HFF-Myc (cell line): ENCODE measurements around the gene ARL13B.
"Not testable (repeated sequence)": the region's sequence is repeated elsewhere in the genome, so short reads cannot be mapped to it uniquely, and the experiment has no call there.

ENCODE experiments used
- DNase-seq: peaks from one replicate; pipeline ENCODE4 v3.0.0-alpha.2; 2011; ENCODE audit warnings: low read depth; ENCODE audit errors: extremely low read depth
- H3K4me3 ChIP-seq: replicated peaks from 2 replicates; pipeline ENCODE4 v1.5.1; 2011; ENCODE audit warnings: low read depth, mild to moderate bottlenecking, control low read depth, low read length
- TF ChIP-seq, protein P1 (sequence below): IDR thresholded peaks from 2 replicates; pipeline ENCODE4 v1.5.1; 2012; ENCODE audit warnings: mild to moderate bottlenecking, low read depth, low read length, control low read depth; ENCODE audit errors: missing control alignments

ARL13B gene

GRCh38 chr3:94066506-94067500 is 86.8 kb downstream of the ARL13B start:
- H3K4me3 ChIP-seq = no peak overlapping the region
- TF ChIP-seq, protein P1, sequence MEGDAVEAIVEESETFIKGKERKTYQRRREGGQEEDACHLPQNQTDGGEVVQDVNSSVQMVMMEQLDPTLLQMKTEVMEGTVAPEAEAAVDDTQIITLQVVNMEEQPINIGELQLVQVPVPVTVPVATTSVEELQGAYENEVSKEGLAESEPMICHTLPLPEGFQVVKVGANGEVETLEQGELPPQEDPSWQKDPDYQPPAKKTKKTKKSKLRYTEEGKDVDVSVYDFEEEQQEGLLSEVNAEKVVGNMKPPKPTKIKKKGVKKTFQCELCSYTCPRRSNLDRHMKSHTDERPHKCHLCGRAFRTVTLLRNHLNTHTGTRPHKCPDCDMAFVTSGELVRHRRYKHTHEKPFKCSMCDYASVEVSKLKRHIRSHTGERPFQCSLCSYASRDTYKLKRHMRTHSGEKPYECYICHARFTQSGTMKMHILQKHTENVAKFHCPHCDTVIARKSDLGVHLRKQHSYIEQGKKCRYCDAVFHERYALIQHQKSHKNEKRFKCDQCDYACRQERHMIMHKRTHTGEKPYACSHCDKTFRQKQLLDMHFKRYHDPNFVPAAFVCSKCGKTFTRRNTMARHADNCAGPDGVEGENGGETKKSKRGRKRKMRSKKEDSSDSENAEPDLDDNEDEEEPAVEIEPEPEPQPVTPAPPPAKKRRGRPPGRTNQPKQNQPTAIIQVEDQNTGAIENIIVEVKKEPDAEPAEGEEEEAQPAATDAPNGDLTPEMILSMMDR = no peak
- DNase-seq = no peak

DNA sequence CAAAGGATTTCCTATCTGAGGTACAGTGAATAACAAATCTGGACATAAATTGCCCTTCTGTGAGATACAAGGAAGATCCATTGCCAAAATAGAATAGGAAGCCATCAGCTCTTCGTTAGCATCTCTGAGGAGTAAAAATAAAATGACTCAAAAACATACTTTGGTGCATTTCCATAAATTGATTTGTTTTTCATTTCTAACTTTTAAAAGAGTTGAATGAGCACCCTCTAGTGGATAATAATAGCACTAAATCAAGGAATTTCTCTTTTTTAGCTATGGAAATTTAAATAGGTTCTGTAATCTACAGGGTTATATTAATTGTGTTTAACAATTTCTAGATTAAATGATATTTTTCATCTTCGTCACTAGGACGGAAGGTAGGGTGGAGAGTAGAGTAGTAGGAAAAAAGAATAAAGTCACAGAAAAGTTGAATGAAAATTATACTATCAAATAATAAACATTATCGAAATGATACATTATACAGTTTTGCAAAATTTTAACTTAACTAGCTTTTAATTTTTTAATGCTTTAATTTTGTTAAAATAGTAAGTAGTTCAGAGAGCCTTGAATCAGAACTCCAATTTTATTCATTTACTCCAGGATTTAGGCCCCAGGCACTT is 89.3 kb downstream of the ARL13B start:
- TF ChIP-seq, protein P1 = no peak
- DNase-seq = no peak
- H3K4me3 ChIP-seq = no peak overlapping the region

DNA sequence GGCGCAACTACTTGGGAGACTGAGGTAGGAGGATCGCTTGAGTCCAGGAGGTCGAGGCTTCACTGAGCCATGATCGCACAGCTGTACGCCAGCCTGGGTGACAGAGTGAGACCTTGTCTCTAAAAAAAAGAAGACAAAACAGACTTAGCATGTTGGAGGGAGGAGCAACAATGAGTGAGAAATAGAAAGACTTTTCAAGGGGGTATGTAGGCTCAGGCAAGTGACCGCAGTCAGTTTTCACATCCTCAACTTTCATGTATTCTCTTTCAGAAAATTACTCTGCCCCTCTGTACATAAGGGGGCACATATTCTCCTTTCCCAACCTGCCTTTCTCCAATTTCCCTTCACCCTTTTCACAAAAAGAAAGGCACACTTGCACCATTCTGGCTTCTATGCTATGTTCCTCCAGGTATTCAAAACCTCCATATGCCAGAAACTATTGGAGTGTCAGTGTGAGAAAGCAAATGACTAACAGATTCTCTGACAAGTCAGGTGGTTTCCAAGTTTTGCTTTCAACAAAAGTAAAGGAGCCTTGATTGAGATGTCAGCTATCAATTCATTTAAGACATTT is 90.5 kb downstream of the ARL13B start:
- no peak overlapping the region for H3K4me3 ChIP-seq
- DNase-seq = no peak
- TF ChIP-seq, protein P1 = no peak

DNA sequence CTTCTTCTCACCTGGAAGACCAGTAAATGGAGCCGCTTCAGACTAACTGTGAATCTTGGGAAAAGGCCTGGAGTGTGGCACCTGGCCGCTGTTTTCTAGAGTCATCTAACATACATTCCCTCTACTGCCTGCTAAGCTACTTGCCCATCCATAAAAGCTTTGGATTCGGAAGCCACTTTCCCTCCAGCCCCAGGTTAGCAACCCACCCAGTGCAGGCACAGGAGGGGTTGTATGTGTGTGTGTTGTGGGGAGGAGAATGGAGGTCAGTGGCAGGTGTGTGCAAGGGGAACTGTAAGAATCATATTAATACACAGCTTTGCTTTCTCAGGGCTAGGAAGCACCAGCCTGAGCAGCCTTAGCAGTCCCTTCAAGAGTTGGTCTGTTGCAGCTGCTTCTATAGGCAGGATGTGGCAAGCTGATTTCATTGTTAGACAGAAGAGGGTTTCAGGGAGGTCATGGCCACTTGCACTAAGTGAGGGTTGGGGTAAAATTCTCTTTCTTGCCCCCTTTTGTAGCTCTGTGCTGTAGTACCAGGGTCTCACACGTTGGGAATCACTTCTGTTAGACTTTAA is 91.8 kb downstream of the ARL13B start:
- no peak for DNase-seq
- TF ChIP-seq, protein P1 = no peak
- no peak overlapping the region for H3K4me3 ChIP-seq

DNA sequence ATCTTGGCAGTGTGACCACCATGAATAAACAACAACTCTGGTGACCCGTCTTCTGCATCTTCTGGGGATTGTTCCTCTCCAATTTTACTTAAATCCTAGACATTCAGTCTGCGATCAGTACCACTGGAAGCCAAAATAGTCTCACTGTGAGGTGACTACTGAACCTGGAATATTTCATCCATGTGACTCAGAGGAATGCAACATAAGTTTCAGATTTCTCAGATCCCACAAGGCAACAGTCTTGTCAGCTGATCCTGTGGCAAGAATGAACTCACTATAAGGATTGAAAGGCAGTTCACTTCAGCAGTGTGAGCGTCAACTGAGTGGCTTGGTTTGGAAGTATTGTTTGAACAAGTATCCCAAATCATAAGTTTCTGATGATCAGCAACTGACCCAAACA is 96.1 kb downstream of the ARL13B start:
- no peak for DNase-seq
- no peak overlapping the region for H3K4me3 ChIP-seq
- TF ChIP-seq, protein P1 = no peak

DNA sequence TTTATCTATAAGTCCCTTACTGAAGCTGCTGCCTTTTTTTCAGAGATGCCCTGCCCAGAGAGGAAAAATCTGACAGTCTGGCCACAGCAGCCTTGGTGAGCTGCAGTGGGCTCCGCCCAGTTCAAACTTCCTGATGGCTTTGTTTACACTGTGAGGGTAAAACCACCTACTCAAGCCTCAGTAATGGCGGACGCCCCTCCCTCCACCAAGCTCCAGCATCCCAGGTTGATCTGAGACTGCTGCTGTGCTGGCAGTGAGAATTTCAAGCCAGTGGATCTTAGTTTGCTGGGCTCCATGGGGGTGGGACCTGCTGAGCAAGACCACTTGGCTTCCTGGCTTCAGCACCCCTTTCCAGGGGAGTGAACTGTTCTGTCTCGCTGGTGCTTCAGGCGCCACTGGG is 100.6 kb downstream of the ARL13B start:
- not testable (repeated sequence) for DNase-seq, H3K4me3 ChIP-seq

DNA sequence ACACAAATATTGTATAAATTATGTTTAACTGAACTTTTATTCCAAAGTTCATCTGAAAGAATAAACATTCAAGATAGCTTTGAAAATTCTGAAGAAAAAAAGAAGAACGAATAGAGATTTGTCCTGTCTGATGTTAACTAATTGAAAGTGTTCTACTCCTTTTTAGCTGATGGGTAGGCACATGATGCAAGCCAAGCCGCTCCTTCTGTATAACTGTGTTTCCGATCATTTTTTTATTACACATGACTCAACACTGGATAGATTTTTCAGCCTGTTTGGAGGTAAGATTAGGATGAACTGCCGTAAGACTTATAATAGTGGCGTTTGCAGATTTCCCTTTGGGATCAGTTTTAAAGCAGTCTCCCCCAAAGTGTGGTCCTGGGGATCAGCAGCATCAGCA is 101.9 kb downstream of the ARL13B start:
- TF ChIP-seq, protein P1 = no peak
- DNase-seq = no peak
- no peak overlapping the region for H3K4me3 ChIP-seq
